NOMO-1 (cell line): ENCODE data around the gene IFT25.
"Not testable (repeated sequence)": the region's sequence is repeated elsewhere in the genome, so short reads cannot be mapped to it uniquely, and the experiment has no call there.

Source experiments
- DNase-seq, 2 experiments: peaks; one replicate each; lab custom pipeline; 2025; ENCODE audit not compliant: unreplicated experiment in 2 of 2; lab: John Stamatoyannopoulos, UW

IFT25 gene

GRCh38 chr1:53890522-53890941 is 55.0 kb downstream of the IFT25 start:
- DNase-seq = no peak

GRCh38 chr1:53889304-53890298 is 55.9 kb downstream of the IFT25 start, which contains the start of gene YIPF1:
YIPF1 (minus strand) TSS chr1:53889797; CDS start chr1:53888937, 860 bp downstream.
- DNase-seq = peak; percentile 80 to 90

- no peak for DNase-seq
These were observed 56.8 kb downstream of the IFT25 start for GRCh38 chr1:53888681-53889080.

GRCh38 chr1:53883600-53883999 is 61.9 kb downstream of the IFT25 start:
- not testable (repeated sequence) for DNase-seq

GRCh38 chr1:53881853-53882252 is 63.6 kb downstream of the IFT25 start:
- DNase-seq = not testable (repeated sequence)

- DNase-seq = peak in 1 of 2 experiments; percentile 41
These were observed 66.9 kb downstream of the IFT25 start for GRCh38 chr1:53878492-53879105.

- DNase-seq = not testable (repeated sequence)
These were observed 70.3 kb downstream of the IFT25 start for GRCh38 chr1:53875150-53875549.

- no peak for DNase-seq
These were observed 73.6 kb downstream of the IFT25 start for GRCh38 chr1:53871773-53872484.
